HEK293 (cell line): ENCODE data around the gene VSTM2B.

ENCODE experiments used
- FEZF1 ChIP-seq: fragments of 450-650 bp; formaldehyde crosslinking; IDR thresholded peaks from 2 replicates; pipeline ENCODE4 v1.5.1; 2016; ENCODE audit warnings: missing biosample characterization, missing genetic modification characterization
- ZBTB21 ChIP-seq: fragments of 450-650 bp; formaldehyde crosslinking; IDR thresholded peaks from 2 replicates; pipeline ENCODE4 v1.5.1; 2017; ENCODE audit warnings: missing biosample characterization, missing genetic modification characterization
- ZNF112 ChIP-seq: fragments of 450-650 bp; formaldehyde crosslinking; IDR thresholded peaks from 2 replicates; pipeline ENCODE4 v1.5.0; 2017; ENCODE audit warnings: missing biosample characterization, missing genetic modification characterization
- ZNF140 ChIP-seq: fragments of 450-650 bp; formaldehyde crosslinking; IDR thresholded peaks from 2 replicates; pipeline ENCODE4 v1.5.1; 2016; ENCODE audit warnings: missing biosample characterization, missing genetic modification characterization
- ZNF292 ChIP-seq: fragments of 450-650 bp; formaldehyde crosslinking; IDR thresholded peaks from 2 replicates; pipeline ENCODE4 v1.5.1; 2016; ENCODE audit warnings: low read depth, missing biosample characterization, missing genetic modification characterization, borderline replicate concordance
- ZNF341 ChIP-seq: fragments of 450-650 bp; formaldehyde crosslinking; IDR thresholded peaks from 2 replicates; pipeline ENCODE4; 2016; ENCODE audit warnings: low read depth, missing biosample characterization, missing genetic modification characterization
- ZNF600 ChIP-seq: fragments of 450-650 bp; formaldehyde crosslinking; IDR thresholded peaks from 2 replicates; pipeline ENCODE4 v1.5.1; 2016; ENCODE audit warnings: missing biosample characterization, missing genetic modification characterization
- ZNF621 ChIP-seq: fragments of 450-650 bp; formaldehyde crosslinking; IDR thresholded peaks from 2 replicates; pipeline ENCODE4 v1.5.1; 2017; ENCODE audit warnings: missing biosample characterization, missing genetic modification characterization
- ZNF654 ChIP-seq: fragments of 450-650 bp; formaldehyde crosslinking; IDR thresholded peaks from 2 replicates; pipeline ENCODE4 v1.5.1; 2016; ENCODE audit warnings: low read depth, missing biosample characterization, missing genetic modification characterization
- ZNF768 ChIP-seq: fragments of 450-650 bp; formaldehyde crosslinking; IDR thresholded peaks from 2 replicates; pipeline ENCODE4 v1.5.1; 2018; ENCODE audit warnings: missing biosample characterization, mild to moderate bottlenecking, missing genetic modification characterization
- ZNF837 ChIP-seq: fragments of 450-650 bp; formaldehyde crosslinking; IDR thresholded peaks from 2 replicates; pipeline ENCODE4 v1.5.1; 2016; ENCODE audit warnings: missing biosample characterization, missing genetic modification characterization
- TF ChIP-seq, protein P1 (sequence below): fragments of 450-650 bp; formaldehyde crosslinking; IDR thresholded peaks from 2 replicates; pipeline ENCODE4 v1.5.1; 2017; ENCODE audit warnings: missing biosample characterization, missing genetic modification characterization
- TF ChIP-seq, protein P2 (sequence below): fragments of 450-650 bp; formaldehyde crosslinking; IDR thresholded peaks from 2 replicates; pipeline ENCODE4 v1.5.1; 2016; ENCODE audit warnings: missing biosample characterization, missing genetic modification characterization
- TF ChIP-seq, protein P3 (sequence below): fragments of 450-650 bp; formaldehyde crosslinking; IDR thresholded peaks from 2 replicates; pipeline ENCODE4 v1.5.1; 2016; ENCODE audit warnings: missing biosample characterization, missing genetic modification characterization, borderline replicate concordance
- TF ChIP-seq, protein P4 (sequence below): fragments of 450-650 bp; formaldehyde crosslinking; IDR thresholded peaks from 2 replicates; pipeline ENCODE4 v1.5.1; 2016; ENCODE audit warnings: missing biosample characterization, missing genetic modification characterization
- TF ChIP-seq, protein P5 (sequence below): fragments of 450-650 bp; formaldehyde crosslinking; IDR thresholded peaks from 2 replicates; pipeline ENCODE4 v1.5.1; 2016; ENCODE audit warnings: missing biosample characterization, missing genetic modification characterization
- TF ChIP-seq, protein P6 (sequence below): fragments of 450-650 bp; formaldehyde crosslinking; IDR thresholded peaks from 2 replicates; pipeline ENCODE4 v1.5.1; 2016; ENCODE audit warnings: missing biosample characterization, missing genetic modification characterization
- TF ChIP-seq, protein P7 (sequence below): fragments of 450-650 bp; IDR thresholded peaks from 2 replicates; pipeline ENCODE4 v1.5.1; 2018; ENCODE audit warnings: missing biosample characterization, missing genetic modification characterization
- TF ChIP-seq, protein P8 (sequence below): fragments of 450-650 bp; formaldehyde crosslinking; IDR thresholded peaks from 2 replicates; pipeline ENCODE4 v1.5.1; 2016; ENCODE audit warnings: missing biosample characterization, missing genetic modification characterization
- TF ChIP-seq, protein P9 (sequence below): fragments of 450-650 bp; formaldehyde crosslinking; IDR thresholded peaks from 2 replicates; pipeline ENCODE4 v1.5.1; 2016; ENCODE audit warnings: missing biosample characterization, missing genetic modification characterization

VSTM2B gene

DNA sequence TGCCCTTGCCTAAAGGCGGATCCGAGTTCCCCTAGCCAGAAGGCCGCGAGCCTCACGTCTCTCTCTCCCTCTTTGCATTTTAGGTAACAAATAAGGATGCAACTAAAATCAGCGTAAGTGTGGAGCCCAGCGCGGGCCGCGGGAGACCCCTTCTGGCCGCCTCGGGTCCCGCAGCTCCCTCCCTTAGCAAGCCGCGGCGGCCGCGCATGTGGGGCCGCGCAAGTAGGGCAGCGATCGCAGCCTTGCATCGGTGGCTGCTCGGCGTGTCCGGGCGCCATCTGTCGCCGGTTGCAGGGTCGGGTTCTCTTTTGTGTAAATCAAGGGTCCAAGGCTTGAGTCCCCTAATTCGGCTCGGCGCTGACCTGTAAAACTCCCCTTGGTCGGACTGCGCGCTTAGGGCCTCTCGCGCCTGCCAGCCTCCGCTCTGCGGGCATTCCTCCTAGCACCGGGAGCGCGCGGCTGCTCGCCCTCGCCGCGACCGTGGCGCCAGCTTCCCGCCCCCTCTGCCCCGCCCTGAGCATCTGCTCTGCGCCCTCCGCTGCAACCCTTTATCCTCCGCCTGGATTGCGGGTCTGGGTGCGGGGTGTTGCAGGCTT, 2.7 kb downstream of the VSTM2B start (continued):
- TF ChIP-seq, protein P1, sequence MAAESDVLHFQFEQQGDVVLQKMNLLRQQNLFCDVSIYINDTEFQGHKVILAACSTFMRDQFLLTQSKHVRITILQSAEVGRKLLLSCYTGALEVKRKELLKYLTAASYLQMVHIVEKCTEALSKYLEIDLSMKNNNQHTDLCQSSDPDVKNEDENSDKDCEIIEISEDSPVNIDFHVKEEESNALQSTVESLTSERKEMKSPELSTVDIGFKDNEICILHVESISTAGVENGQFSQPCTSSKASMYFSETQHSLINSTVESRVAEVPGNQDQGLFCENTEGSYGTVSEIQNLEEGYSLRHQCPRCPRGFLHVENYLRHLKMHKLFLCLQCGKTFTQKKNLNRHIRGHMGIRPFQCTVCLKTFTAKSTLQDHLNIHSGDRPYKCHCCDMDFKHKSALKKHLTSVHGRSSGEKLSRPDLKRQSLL (tag by site-specific recombination) = no peak
- TF ChIP-seq, protein P2, sequence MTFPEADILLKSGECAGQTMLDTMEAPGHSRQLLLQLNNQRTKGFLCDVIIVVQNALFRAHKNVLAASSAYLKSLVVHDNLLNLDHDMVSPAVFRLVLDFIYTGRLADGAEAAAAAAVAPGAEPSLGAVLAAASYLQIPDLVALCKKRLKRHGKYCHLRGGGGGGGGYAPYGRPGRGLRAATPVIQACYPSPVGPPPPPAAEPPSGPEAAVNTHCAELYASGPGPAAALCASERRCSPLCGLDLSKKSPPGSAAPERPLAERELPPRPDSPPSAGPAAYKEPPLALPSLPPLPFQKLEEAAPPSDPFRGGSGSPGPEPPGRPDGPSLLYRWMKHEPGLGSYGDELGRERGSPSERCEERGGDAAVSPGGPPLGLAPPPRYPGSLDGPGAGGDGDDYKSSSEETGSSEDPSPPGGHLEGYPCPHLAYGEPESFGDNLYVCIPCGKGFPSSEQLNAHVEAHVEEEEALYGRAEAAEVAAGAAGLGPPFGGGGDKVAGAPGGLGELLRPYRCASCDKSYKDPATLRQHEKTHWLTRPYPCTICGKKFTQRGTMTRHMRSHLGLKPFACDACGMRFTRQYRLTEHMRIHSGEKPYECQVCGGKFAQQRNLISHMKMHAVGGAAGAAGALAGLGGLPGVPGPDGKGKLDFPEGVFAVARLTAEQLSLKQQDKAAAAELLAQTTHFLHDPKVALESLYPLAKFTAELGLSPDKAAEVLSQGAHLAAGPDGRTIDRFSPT (tag by site-specific recombination) = peak; percentile 82; the same call in 1 of the 2 replicates
- TF ChIP-seq, protein P3, sequence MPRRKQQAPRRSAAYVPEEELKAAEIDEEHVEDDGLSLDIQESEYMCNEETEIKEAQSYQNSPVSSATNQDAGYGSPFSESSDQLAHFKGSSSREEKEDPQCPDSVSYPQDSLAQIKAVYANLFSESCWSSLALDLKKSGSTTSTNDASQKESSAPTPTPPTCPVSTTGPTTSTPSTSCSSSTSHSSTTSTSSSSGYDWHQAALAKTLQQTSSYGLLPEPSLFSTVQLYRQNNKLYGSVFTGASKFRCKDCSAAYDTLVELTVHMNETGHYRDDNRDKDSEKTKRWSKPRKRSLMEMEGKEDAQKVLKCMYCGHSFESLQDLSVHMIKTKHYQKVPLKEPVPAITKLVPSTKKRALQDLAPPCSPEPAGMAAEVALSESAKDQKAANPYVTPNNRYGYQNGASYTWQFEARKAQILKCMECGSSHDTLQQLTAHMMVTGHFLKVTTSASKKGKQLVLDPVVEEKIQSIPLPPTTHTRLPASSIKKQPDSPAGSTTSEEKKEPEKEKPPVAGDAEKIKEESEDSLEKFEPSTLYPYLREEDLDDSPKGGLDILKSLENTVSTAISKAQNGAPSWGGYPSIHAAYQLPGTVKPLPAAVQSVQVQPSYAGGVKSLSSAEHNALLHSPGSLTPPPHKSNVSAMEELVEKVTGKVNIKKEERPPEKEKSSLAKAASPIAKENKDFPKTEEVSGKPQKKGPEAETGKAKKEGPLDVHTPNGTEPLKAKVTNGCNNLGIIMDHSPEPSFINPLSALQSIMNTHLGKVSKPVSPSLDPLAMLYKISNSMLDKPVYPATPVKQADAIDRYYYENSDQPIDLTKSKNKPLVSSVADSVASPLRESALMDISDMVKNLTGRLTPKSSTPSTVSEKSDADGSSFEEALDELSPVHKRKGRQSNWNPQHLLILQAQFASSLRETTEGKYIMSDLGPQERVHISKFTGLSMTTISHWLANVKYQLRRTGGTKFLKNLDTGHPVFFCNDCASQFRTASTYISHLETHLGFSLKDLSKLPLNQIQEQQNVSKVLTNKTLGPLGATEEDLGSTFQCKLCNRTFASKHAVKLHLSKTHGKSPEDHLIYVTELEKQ = no peak
- TF ChIP-seq, protein P4, sequence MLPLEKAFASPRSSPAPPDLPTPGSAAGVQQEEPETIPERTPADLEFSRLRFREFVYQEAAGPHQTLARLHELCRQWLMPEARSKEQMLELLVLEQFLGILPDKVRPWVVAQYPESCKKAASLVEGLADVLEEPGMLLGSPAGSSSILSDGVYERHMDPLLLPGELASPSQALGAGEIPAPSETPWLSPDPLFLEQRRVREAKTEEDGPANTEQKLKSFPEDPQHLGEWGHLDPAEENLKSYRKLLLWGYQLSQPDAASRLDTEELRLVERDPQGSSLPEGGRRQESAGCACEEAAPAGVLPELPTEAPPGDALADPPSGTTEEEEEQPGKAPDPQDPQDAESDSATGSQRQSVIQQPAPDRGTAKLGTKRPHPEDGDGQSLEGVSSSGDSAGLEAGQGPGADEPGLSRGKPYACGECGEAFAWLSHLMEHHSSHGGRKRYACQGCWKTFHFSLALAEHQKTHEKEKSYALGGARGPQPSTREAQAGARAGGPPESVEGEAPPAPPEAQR (tag by site-specific recombination) = no peak
- TF ChIP-seq, protein P5, sequence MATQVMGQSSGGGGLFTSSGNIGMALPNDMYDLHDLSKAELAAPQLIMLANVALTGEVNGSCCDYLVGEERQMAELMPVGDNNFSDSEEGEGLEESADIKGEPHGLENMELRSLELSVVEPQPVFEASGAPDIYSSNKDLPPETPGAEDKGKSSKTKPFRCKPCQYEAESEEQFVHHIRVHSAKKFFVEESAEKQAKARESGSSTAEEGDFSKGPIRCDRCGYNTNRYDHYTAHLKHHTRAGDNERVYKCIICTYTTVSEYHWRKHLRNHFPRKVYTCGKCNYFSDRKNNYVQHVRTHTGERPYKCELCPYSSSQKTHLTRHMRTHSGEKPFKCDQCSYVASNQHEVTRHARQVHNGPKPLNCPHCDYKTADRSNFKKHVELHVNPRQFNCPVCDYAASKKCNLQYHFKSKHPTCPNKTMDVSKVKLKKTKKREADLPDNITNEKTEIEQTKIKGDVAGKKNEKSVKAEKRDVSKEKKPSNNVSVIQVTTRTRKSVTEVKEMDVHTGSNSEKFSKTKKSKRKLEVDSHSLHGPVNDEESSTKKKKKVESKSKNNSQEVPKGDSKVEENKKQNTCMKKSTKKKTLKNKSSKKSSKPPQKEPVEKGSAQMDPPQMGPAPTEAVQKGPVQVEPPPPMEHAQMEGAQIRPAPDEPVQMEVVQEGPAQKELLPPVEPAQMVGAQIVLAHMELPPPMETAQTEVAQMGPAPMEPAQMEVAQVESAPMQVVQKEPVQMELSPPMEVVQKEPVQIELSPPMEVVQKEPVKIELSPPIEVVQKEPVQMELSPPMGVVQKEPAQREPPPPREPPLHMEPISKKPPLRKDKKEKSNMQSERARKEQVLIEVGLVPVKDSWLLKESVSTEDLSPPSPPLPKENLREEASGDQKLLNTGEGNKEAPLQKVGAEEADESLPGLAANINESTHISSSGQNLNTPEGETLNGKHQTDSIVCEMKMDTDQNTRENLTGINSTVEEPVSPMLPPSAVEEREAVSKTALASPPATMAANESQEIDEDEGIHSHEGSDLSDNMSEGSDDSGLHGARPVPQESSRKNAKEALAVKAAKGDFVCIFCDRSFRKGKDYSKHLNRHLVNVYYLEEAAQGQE (tag by site-specific recombination) = no peak
- TF ChIP-seq ZNF292 (tag by site-specific recombination) = no peak
- TF ChIP-seq, protein P6, sequence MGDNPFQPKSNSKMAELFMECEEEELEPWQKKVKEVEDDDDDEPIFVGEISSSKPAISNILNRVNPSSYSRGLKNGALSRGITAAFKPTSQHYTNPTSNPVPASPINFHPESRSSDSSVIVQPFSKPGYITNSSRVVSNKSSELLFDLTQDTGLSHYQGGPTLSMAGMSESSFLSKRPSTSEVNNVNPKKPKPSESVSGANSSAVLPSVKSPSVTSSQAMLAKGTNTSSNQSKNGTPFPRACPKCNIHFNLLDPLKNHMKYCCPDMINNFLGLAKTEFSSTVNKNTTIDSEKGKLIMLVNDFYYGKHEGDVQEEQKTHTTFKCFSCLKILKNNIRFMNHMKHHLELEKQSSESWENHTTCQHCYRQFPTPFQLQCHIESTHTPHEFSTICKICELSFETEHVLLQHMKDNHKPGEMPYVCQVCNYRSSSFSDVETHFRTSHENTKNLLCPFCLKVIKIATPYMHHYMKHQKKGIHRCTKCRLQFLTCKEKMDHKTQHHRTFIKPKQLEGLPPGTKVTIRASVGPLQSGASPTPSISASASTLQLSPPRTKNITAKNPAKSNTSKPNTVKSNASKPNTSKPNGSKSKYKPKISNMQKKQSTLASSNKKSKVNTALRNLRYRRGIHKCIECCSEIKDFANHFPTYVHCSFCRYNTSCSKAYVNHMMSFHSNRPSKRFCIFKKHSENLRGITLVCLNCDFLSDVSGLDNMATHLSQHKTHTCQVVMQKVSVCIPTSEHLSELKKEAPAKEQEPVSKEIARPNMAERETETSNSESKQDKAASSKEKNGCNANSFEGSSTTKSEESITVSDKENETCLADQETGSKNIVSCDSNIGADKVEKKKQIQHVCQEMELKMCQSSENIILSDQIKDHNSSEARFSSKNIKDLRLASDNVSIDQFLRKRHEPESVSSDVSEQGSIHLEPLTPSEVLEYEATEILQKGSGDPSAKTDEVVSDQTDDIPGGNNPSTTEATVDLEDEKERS (tag by site-specific recombination) = no peak
- TF ChIP-seq, protein P7, sequence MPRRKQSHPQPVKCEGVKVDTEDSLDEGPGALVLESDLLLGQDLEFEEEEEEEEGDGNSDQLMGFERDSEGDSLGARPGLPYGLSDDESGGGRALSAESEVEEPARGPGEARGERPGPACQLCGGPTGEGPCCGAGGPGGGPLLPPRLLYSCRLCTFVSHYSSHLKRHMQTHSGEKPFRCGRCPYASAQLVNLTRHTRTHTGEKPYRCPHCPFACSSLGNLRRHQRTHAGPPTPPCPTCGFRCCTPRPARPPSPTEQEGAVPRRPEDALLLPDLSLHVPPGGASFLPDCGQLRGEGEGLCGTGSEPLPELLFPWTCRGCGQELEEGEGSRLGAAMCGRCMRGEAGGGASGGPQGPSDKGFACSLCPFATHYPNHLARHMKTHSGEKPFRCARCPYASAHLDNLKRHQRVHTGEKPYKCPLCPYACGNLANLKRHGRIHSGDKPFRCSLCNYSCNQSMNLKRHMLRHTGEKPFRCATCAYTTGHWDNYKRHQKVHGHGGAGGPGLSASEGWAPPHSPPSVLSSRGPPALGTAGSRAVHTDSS = no peak
- TF ChIP-seq, protein P8, sequence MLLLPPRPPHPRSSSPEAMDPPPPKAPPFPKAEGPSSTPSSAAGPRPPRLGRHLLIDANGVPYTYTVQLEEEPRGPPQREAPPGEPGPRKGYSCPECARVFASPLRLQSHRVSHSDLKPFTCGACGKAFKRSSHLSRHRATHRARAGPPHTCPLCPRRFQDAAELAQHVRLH (tag by site-specific recombination) = 0 out of 2 replicates have a peak, but pooled peaks have one; percentile 19
- TF ChIP-seq ZNF112 (tag by site-specific recombination) = no peak
- TF ChIP-seq ZNF600 (tag by site-specific recombination) = peak; percentile 88
- TF ChIP-seq ZBTB21 (tag by site-specific recombination) = no peak
- no peak for TF ChIP-seq ZNF621 (tag by site-specific recombination)
- TF ChIP-seq FEZF1 = no peak
- no peak for TF ChIP-seq ZNF768 (tag by site-specific recombination)
- TF ChIP-seq ZNF837 (tag by site-specific recombination) = no peak
- peak; percentile 90 for TF ChIP-seq ZNF654 (tag by site-specific recombination)
- TF ChIP-seq, protein P9, sequence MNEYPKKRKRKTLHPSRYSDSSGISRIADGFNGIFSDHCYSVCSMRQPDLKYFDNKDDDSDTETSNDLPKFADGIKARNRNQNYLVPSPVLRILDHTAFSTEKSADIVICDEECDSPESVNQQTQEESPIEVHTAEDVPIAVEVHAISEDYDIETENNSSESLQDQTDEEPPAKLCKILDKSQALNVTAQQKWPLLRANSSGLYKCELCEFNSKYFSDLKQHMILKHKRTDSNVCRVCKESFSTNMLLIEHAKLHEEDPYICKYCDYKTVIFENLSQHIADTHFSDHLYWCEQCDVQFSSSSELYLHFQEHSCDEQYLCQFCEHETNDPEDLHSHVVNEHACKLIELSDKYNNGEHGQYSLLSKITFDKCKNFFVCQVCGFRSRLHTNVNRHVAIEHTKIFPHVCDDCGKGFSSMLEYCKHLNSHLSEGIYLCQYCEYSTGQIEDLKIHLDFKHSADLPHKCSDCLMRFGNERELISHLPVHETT (tag by site-specific recombination) = no peak
- TF ChIP-seq ZNF140 = no peak
- no peak for TF ChIP-seq ZNF341 (tag by site-specific recombination)
